ENCODE measurements around the gene EID3.
"Not testable (repeated sequence)": the region's sequence is repeated elsewhere in the genome, so short reads cannot be mapped to it uniquely, and the experiment has no call there.

The EID3 gene

DNA sequence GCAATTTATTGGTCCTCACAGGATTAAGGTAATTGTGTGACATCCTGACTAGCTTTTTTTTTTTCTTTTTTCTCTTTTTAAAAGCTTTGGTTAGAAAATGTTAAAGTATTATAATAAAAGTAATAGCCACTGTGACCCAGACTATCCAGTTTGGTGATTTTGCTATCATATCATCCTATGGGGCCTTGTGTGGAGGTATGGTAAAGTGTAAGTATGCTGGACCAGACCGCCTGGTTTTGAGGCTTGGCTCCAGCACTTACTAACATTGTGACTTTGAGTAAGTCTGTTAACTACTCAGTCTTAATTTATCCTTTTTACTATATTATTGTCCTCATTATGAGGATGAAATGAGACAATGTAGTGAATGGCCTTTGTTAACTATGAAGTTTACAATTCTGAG lies 15.5 kb downstream of the EID3 start:
- no peak for DNase-seq (ENCODE audit: low read depth)
- TF ChIP-seq, protein P1, sequence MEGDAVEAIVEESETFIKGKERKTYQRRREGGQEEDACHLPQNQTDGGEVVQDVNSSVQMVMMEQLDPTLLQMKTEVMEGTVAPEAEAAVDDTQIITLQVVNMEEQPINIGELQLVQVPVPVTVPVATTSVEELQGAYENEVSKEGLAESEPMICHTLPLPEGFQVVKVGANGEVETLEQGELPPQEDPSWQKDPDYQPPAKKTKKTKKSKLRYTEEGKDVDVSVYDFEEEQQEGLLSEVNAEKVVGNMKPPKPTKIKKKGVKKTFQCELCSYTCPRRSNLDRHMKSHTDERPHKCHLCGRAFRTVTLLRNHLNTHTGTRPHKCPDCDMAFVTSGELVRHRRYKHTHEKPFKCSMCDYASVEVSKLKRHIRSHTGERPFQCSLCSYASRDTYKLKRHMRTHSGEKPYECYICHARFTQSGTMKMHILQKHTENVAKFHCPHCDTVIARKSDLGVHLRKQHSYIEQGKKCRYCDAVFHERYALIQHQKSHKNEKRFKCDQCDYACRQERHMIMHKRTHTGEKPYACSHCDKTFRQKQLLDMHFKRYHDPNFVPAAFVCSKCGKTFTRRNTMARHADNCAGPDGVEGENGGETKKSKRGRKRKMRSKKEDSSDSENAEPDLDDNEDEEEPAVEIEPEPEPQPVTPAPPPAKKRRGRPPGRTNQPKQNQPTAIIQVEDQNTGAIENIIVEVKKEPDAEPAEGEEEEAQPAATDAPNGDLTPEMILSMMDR (IDR thresholded peaks at IDR 0.05; ENCODE audit: low read depth, low read length, missing control alignments) = no peak
- H3K4me3 ChIP-seq (ENCODE audit: low read depth, low read length) = no peak overlapping the region

DNA sequence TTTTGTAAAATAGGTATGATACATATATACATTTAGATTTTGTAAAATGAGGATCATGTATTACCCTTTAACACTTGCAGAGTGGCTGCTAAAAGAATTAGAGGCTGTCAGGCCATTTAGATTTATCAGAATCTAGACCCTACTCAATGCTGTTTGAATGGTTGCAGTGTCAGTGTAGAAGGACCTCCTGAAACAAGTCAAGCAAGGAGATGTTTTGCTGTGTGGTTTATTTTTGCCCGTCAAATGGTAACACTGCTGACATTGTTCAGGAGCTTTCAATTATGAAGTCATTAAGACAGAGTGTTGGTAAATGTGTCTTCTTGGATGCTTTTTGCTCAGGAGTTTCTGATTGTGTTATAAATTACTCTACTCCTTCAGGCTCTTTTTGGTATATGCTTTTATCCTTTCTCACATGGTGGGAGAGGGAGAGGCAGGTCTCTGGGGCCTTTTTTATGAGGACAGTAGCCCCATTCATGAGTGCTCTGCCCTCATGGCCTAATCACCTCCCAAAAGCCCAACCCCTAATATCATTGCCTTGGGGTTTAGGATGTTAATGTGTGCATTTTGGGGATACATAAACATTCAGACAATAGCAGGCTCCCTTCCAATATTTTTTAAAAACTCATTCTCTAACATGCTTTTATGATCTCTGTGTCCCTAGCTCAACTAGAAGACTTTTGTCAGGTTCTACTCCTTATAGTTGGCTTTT lies 16.5 kb downstream of the EID3 start:
- no peak for DNase-seq (ENCODE audit: low read depth)
- TF ChIP-seq, protein P1 (IDR thresholded peaks at IDR 0.05; ENCODE audit: low read depth, low read length, missing control alignments) = no peak
- no peak overlapping the region for H3K4me3 ChIP-seq (ENCODE audit: low read depth, low read length)

DNA sequence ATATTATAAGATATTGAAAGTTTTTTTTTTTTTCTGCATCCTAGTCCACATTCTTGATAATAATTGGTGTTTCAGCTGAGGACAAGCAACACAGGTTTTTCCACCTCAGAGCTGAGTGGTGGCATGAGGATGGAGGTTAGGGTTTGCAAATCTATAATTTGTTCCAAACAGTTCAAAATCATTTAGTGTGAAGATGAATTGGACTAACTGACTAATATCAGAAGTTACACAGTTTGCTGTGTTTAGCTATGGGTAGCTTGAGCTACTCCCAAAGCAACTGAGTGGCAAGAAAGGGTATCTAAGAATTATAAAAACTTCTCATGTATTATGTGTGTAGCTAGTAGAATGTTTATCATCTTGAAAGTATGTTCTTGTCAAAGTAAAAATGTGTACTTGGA lies 17.1 kb downstream of the EID3 start:
- TF ChIP-seq, protein P1 (IDR thresholded peaks at IDR 0.05; ENCODE audit: low read depth, low read length, missing control alignments) = no peak
- H3K4me3 ChIP-seq (ENCODE audit: low read depth, low read length) = no peak overlapping the region
- no peak for DNase-seq (ENCODE audit: low read depth)

DNA sequence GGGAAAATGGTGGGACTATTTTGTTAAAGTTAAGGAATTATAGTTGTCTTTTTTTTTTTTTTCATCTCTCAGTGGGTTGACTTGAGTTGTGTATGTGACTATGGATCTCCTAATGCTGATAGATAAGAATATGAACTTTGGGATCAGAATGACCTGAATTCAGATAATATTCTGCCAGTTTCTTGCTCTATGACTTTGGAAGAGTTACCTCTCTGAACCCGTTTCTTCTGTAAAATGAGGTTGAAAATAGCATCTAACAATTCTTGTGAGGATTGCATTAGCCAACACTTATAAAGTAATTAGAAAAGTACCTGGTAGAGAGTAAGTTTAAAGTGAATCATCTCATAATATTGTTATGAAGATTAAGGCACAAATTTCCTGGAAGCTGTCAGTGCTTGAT lies 18.4 kb downstream of the EID3 start:
- no peak for DNase-seq (ENCODE audit: low read depth)
- TF ChIP-seq, protein P1 (IDR thresholded peaks at IDR 0.05; ENCODE audit: low read depth, low read length, missing control alignments) = no peak
- no peak overlapping the region for H3K4me3 ChIP-seq (ENCODE audit: low read depth, low read length)

DNA sequence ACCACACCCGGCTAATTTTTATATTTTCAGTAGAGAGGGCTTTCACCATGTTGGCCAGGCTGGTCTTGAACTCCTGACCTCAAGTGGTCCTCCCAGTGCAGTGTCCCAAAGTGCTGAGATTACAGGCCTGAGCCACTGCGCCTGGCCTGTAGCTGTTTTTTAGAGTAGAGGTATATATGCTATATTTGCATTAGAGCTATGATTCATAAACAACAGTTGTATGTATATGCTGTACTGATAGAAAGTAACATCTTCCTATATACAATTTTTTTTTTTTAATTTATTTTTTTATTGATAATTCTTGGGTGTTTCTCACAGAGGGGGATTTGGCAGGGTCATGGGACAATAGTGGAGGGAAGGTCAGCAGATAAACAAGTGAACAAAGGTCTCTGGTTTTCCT lies 19.0 kb downstream of the EID3 start:
- not testable (repeated sequence) for H3K4me3 ChIP-seq (ENCODE audit: low read depth, low read length); DNase-seq (ENCODE audit: low read depth)

DNA sequence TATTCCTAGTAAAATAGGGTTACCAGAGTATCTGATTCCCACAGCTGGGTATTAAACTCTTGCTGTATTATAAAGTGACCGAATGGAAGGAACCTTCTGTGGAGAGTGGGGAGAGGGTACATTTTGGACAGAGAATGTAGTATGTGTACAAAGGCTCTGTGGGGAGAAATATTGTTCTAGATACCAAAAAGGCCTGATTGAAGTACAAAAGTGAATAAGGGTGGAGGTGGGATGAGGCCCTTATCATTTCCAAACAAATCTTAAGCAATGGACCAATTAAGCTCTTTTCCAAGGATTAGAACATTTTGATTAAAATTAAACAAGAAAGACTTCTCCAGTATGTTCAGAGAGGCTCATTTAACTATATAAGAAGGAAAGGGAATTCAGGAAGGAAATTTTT lies 20.4 kb downstream of the EID3 start:
- no peak for DNase-seq (ENCODE audit: low read depth)
- TF ChIP-seq, protein P1 (IDR thresholded peaks at IDR 0.05; ENCODE audit: low read depth, low read length, missing control alignments) = no peak
- H3K4me3 ChIP-seq (ENCODE audit: low read depth, low read length) = no peak overlapping the region

DNA sequence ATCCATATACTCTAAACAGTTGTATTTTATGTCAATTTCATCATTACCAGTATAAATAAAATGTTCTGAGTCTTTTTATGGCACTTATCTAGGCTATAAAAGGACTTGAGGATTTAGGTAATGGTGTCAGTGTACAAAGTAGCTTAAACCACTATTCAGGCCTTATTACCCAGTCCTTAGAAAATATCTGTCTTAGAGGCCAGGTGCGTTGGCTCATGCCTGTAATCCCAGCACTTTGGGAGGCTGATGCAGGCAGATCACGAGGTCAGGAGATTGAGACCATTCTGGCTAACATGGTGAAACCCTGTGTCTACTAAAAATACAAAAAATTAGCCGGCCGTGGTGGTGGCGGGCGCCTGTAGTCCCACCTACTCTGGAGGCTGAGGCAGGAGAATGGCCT lies 24.7 kb downstream of the EID3 start:
- not testable (repeated sequence) for H3K4me3 ChIP-seq (ENCODE audit: low read depth, low read length); DNase-seq (ENCODE audit: low read depth)

DNA sequence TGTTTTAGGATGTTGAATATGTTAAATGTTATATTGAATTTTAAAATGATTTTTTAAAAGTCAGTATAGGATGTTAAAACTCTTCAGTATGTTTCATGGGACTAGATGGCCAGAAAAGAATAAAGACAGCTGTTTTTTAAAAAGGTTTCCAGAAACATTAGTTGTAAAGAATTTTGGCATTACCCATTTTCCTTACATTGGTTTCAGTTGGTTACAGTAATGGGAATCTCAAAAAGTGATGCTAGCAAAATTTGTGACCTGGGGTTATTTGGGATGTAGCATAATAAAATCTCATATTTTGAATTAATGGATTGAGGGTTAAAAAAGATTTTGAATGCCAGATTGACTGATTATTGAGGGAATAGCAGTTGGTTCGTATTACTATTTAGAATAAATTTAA lies 25.3 kb downstream of the EID3 start:
- no peak for DNase-seq (ENCODE audit: low read depth)
- TF ChIP-seq, protein P1 (IDR thresholded peaks at IDR 0.05; ENCODE audit: low read depth, low read length, missing control alignments) = no peak
- no peak overlapping the region for H3K4me3 ChIP-seq (ENCODE audit: low read depth, low read length)
